Activated naive CD4-positive, alpha-beta T cell treated with anti-CD3 and anti-CD28 coated beads, Interleukin-2, amount 10 ng/mL, durations not matched to agents 7 days and 5 days (primary cell): ENCODE measurements around the gene ESRP2.

ENCODE experiments used
- CTCF ChIA-PET: fragments of 350-600 bp; sonication (Branson Sonifier 250); formaldehyde crosslinking; loops from one replicate; lab custom pipeline; 2021; ENCODE audit warnings: antibody characterized with exemption; lab: Charles Lee
- DNase-seq: peaks from one replicate; pipeline ENCODE4 v3.0.0-alpha.2; 2020
- H3K27ac Mint-ChIP-seq: one replicate; pipeline ENCODE4 v1.8.0; 2021; ENCODE audit warnings: mild to moderate bottlenecking, moderate library complexity, mixed read lengths
- H3K27me3 Mint-ChIP-seq: one replicate; pipeline ENCODE4 v1.8.0; 2021; ENCODE audit warnings: mild to moderate bottlenecking, mixed read lengths
- H3K36me3 Mint-ChIP-seq: one replicate; pipeline ENCODE4 v1.8.0; 2021; ENCODE audit warnings: mixed read lengths
- H3K4me1 Mint-ChIP-seq: one replicate; pipeline ENCODE4 v1.8.0; 2021; ENCODE audit warnings: mixed read lengths
- H3K4me3 Mint-ChIP-seq: one replicate; pipeline ENCODE4 v1.8.0; 2021; ENCODE audit warnings: mild to moderate bottlenecking, moderate library complexity, mixed read lengths
- H3K9me3 Mint-ChIP-seq: one replicate; pipeline ENCODE4 v1.8.0; 2021; ENCODE audit warnings: mixed read lengths

ESRP2 gene

GRCh38 chr16:68230176-68230571, 5.8 kb downstream of the ESRP2 start:
- peaks cover 30% of the 10 kb centered on the region for H3K36me3 Mint-ChIP-seq
- H3K27me3 Mint-ChIP-seq, result no peaks in the 10 kb centered on the region
- peaks cover 43% of the 10 kb centered on the region for H3K4me1 Mint-ChIP-seq
- CTCF ChIA-PET, result interaction anchor here (0.7 to 2.2 kb wide), 12 partner anchors 11 to 207 kb away, joined by 3 to 10 read pairs (median 4); partner anchors contain the start of genes DDX28 and DUS2
- no peak overlapping the region for H3K27ac Mint-ChIP-seq
- no peaks in the 10 kb centered on the region for H3K9me3 Mint-ChIP-seq
- no peak for DNase-seq
- H3K4me3 Mint-ChIP-seq, result no peak overlapping the region

GRCh38 chr16:68229431-68230175, 6.3 kb downstream of the ESRP2 start:
- Mint-ChIP-seq H3K36me3 (peaks cover 28% of the 10 kb centered on the region), H3K27ac (peak overlapping the region; percentile 52), H3K4me1 (peaks cover 40% of the 10 kb centered on the region), H3K27me3 (no peaks in the 10 kb centered on the region), H3K9me3 (no peaks in the 10 kb centered on the region), H3K4me3 (no peak overlapping the region)
- peak; percentile 62 for DNase-seq
- CTCF ChIA-PET, result interaction anchor here (0.7 to 2.2 kb wide), 12 partner anchors 11 to 206 kb away, joined by 3 to 10 read pairs (median 4); partner anchors contain the start of genes DDX28 and DUS2

- Mint-ChIP-seq H3K9me3 (no peaks in the 10 kb centered on the region), H3K27ac (no peak overlapping the region), H3K4me1 (peaks cover 36% of the 10 kb centered on the region), H3K4me3 (no peak overlapping the region), H3K27me3 (no peaks in the 10 kb centered on the region), H3K36me3 (peaks cover 28% of the 10 kb centered on the region)
- CTCF ChIA-PET, result interaction anchor here (0.7 to 4.3 kb wide), 20 partner anchors 9 to 293 kb away, joined by 3 to 47 read pairs (median 4); partner anchors contain the start of gene PSMB10
- DNase-seq, result no peak
Observed at GRCh38 chr16:68228652-68229051, 7.3 kb downstream of the ESRP2 start.

- CTCF ChIA-PET, result interaction anchor here (0.5 to 4.3 kb wide), 24 partner anchors 9 to 572 kb away, joined by 3 to 47 read pairs (median 4); partner anchors contain the start of gene PSMB10
- no peak for DNase-seq
- H3K27me3 Mint-ChIP-seq, result no peaks in the 10 kb centered on the region
- H3K27ac Mint-ChIP-seq, result peak overlapping the region; percentile 65
- no peaks in the 10 kb centered on the region for H3K9me3 Mint-ChIP-seq
- no peak overlapping the region for H3K4me3 Mint-ChIP-seq
- H3K4me1 Mint-ChIP-seq, result peaks cover 36% of the 10 kb centered on the region
- peaks cover 28% of the 10 kb centered on the region for H3K36me3 Mint-ChIP-seq
Observed at GRCh38 chr16:68227850-68228553, 7.9 kb downstream of the ESRP2 start.

GRCh38 chr16:68227183-68227793, 8.6 kb downstream of the ESRP2 start:
- peak; percentile 56 for DNase-seq
- Mint-ChIP-seq H3K4me3 (no peak overlapping the region), H3K36me3 (peaks cover 32% of the 10 kb centered on the region), H3K27me3 (no peaks in the 10 kb centered on the region), H3K9me3 (no peaks in the 10 kb centered on the region), H3K27ac (peak overlapping the region; percentile 62), H3K4me1 (peaks cover 36% of the 10 kb centered on the region)
- CTCF ChIA-PET, result interaction anchor here (0.5 to 4.3 kb wide), 16 partner anchors 8 to 573 kb away, joined by 3 to 47 read pairs (median 4); partner anchors contain the start of gene NFATC3

DNA sequence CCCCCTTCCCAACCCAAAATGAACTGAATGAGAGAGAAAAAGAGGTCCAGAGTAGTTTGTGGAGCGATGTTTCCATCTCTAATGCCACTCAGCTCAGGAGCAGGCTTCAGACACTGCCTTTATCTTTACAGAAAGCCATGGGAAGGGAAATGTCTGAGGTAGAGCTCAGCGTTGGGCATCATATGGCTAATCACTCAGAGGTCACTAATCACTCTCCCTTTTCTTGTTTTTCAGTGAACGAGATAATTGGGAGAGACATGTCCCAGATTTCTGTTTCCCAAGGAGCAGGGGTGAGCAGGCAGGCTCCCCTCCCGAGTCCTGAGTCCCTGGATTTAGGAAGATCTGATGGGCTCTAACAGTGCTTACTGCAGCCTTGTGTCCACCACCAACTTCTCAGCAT, 9.8 kb downstream of the ESRP2 start:
- H3K36me3 Mint-ChIP-seq, result peaks cover 36% of the 10 kb centered on the region
- H3K27ac Mint-ChIP-seq, result no peak overlapping the region
- no peak overlapping the region for H3K4me3 Mint-ChIP-seq
- H3K27me3 Mint-ChIP-seq, result no peaks in the 10 kb centered on the region
- H3K9me3 Mint-ChIP-seq, result no peaks in the 10 kb centered on the region
- peaks cover 36% of the 10 kb centered on the region for H3K4me1 Mint-ChIP-seq
- no peak for DNase-seq
- CTCF ChIA-PET, result interaction anchor here (1.1 to 4.3 kb wide), 3 partner anchors 133 to 152 kb away, joined by 3 to 47 read pairs (median 4); partner anchors contain the start of gene NFATC3

- Mint-ChIP-seq H3K36me3 (peaks cover 36% of the 10 kb centered on the region), H3K4me1 (peaks cover 23% of the 10 kb centered on the region), H3K27ac (no peak overlapping the region), H3K27me3 (no peaks in the 10 kb centered on the region), H3K9me3 (no peaks in the 10 kb centered on the region), H3K4me3 (no peak overlapping the region)
- CTCF ChIA-PET, result no interaction called here
- no peak for DNase-seq
Observed at GRCh38 chr16:68223072-68223471, 12.9 kb downstream of the ESRP2 start.

- Mint-ChIP-seq H3K27ac (no peak overlapping the region), H3K4me1 (peaks cover 3% of the 10 kb centered on the region), H3K4me3 (no peak overlapping the region), H3K27me3 (no peaks in the 10 kb centered on the region), H3K9me3 (no peaks in the 10 kb centered on the region), H3K36me3 (peaks cover 37% of the 10 kb centered on the region)
- no peak for DNase-seq
- CTCF ChIA-PET, result interaction anchor here (1.0 kb wide), 1 partner anchor 8 kb away, joined by 5 read pairs; no protein-coding TSS in a partner anchor
Observed at GRCh38 chr16:68219725-68220351, 16.1 kb downstream of the ESRP2 start.

GRCh38 chr16:68217506-68217905, 18.4 kb downstream of the ESRP2 start:
- no peak for DNase-seq
- Mint-ChIP-seq H3K9me3 (no peaks in the 10 kb centered on the region), H3K27ac (no peak overlapping the region), H3K36me3 (peaks cover 41% of the 10 kb centered on the region), H3K4me3 (no peak overlapping the region), H3K27me3 (no peaks in the 10 kb centered on the region), H3K4me1 (peaks cover 3% of the 10 kb centered on the region)
- CTCF ChIA-PET, result interaction anchor here (1.5 to 2.0 kb wide), 3 partner anchors 10 to 124 kb away, joined by 3 to 5 read pairs (median 4); no protein-coding TSS in a partner anchor

- no peaks in the 10 kb centered on the region for H3K27me3 Mint-ChIP-seq
- H3K9me3 Mint-ChIP-seq, result no peaks in the 10 kb centered on the region
- no peak for DNase-seq
- peaks cover 42% of the 10 kb centered on the region for H3K36me3 Mint-ChIP-seq
- peak overlapping the region; percentile 74 for H3K27ac Mint-ChIP-seq
- CTCF ChIA-PET, result interaction anchor here (1.5 to 1.9 kb wide), 2 partner anchors 11 to 14 kb away, joined by 3 to 4 read pairs; no protein-coding TSS in a partner anchor
- no peak overlapping the region for H3K4me3 Mint-ChIP-seq
- peaks cover 12% of the 10 kb centered on the region for H3K4me1 Mint-ChIP-seq
Observed at GRCh38 chr16:68216240-68216639, 19.7 kb downstream of the ESRP2 start.

DNA sequence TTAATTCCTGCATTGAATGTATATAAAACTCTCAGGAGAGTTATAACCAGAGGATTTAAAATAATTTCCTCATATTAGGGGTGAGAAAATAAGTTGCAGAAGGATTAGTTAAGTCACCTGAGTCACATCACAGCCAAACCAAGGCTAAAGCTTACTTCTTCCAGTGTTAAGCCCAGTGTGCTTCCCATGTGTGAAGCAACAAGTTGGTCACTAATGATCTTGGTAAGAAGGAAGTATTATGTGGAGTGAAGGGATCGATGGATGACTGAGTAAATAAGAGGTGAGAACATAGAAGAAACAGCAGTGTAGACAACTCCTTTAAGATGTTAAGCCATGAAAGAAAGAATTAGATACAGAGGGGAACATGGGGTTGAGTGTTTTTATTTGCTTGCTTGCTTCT, 20.6 kb downstream of the ESRP2 start:
- no peaks in the 10 kb centered on the region for H3K27me3 Mint-ChIP-seq
- H3K27ac Mint-ChIP-seq, result no peak overlapping the region
- DNase-seq, result no peak
- peaks cover 45% of the 10 kb centered on the region for H3K36me3 Mint-ChIP-seq
- no peak overlapping the region for H3K4me3 Mint-ChIP-seq
- no peaks in the 10 kb centered on the region for H3K9me3 Mint-ChIP-seq
- H3K4me1 Mint-ChIP-seq, result peaks cover 21% of the 10 kb centered on the region
- CTCF ChIA-PET, result no interaction called here

GRCh38 chr16:68214726-68215125, 21.2 kb downstream of the ESRP2 start:
- Mint-ChIP-seq H3K27me3 (no peaks in the 10 kb centered on the region), H3K27ac (no peak overlapping the region), H3K4me1 (peaks cover 26% of the 10 kb centered on the region), H3K36me3 (peaks cover 42% of the 10 kb centered on the region), H3K4me3 (no peak overlapping the region), H3K9me3 (no peaks in the 10 kb centered on the region)
- DNase-seq, result no peak
- CTCF ChIA-PET, result no interaction called here

GRCh38 chr16:68206245-68206644, 29.7 kb downstream of the ESRP2 start:
- H3K4me1 Mint-ChIP-seq, result peaks cover 24% of the 10 kb centered on the region
- no peak overlapping the region for H3K27ac Mint-ChIP-seq
- no peak for DNase-seq
- no peaks in the 10 kb centered on the region for H3K27me3 Mint-ChIP-seq
- CTCF ChIA-PET, result no interaction called here
- H3K36me3 Mint-ChIP-seq, result peaks cover 28% of the 10 kb centered on the region
- no peak overlapping the region for H3K4me3 Mint-ChIP-seq
- H3K9me3 Mint-ChIP-seq, result no peaks in the 10 kb centered on the region
